HepG2 (cell line): Measurements from ENCODE around the gene TTLL8.
A peak's percentile ranks its signal among the peaks of the same experiment; 100 is the strongest.

Source experiments
- BCL3 ChIP-seq: sonication (generic); formaldehyde crosslinking; IDR thresholded peaks from 2 replicates; pipeline ENCODE4 v1.5.1; 2020; ENCODE audit warnings: mild to moderate bottlenecking, missing genetic modification reagents, moderate library complexity
- CTCF ChIP-seq: sonication (generic); formaldehyde crosslinking; IDR thresholded peaks from 2 replicates; pipeline ENCODE4 v1.5.0; 2020; ENCODE audit warnings: mild to moderate bottlenecking, missing genetic modification reagents, moderate library complexity
- MAF1 ChIP-seq: sonication (generic); formaldehyde crosslinking; IDR thresholded peaks from 2 replicates; pipeline ENCODE4 v1.5.0; 2020; ENCODE audit warnings: missing genetic modification reagents, borderline replicate concordance
- NCOA2 ChIP-seq: sonication (generic); formaldehyde crosslinking; IDR thresholded peaks from 2 replicates; pipeline ENCODE4 v1.8.0; 2022; ENCODE audit warnings: inconsistent platforms
- NPAS2 ChIP-seq: sonication (generic); formaldehyde crosslinking; IDR thresholded peaks from 2 replicates; pipeline ENCODE4 v1.8.0; 2022; ENCODE audit warnings: mild to moderate bottlenecking, missing genetic modification reagents, borderline replicate concordance
- PBX2 ChIP-seq: IDR thresholded peaks from 2 replicates; pipeline ENCODE4 v1.6.1; 2016; ENCODE audit warnings: control low read depth
- POLR2AphosphoS5 ChIP-seq: IDR thresholded peaks from 2 replicates; pipeline ENCODE4 v1.6.1; 2012; ENCODE audit warnings: low read depth, low read length
- SP1 ChIP-seq, 2 experiments: fragments of 450-650 bp in 1 of 2; sonication (generic) in 1 of 2; formaldehyde crosslinking in 1 of 2; IDR thresholded peaks; 2 replicates each; pipeline versions ENCODE4 v1.4.0 to v1.6.1; 2016 to 2020; ENCODE audit warnings: missing genetic modification reagents in 1 of 2
- TAF1 ChIP-seq: sonication (generic); formaldehyde crosslinking; IDR thresholded peaks from 2 replicates; pipeline ENCODE4 v1.4.0; 2020; ENCODE audit warnings: missing genetic modification reagents
- TRIM24 ChIP-seq: sonication (generic); formaldehyde crosslinking; IDR thresholded peaks from 2 replicates; pipeline ENCODE4 v1.8.0; 2022; ENCODE audit warnings: mild to moderate bottlenecking, missing genetic modification reagents
- ZBTB43 ChIP-seq: sonication (generic); formaldehyde crosslinking; conservative IDR thresholded peaks from 2 replicates; pipeline ENCODE4 v1.4.0; 2020; ENCODE audit warnings: missing genetic modification reagents
- ZNF530 ChIP-seq: sonication (generic); formaldehyde crosslinking; IDR thresholded peaks from 2 replicates; pipeline ENCODE4 v1.5.0; 2020; ENCODE audit warnings: low read depth, mild to moderate bottlenecking, missing genetic modification reagents
- TF ChIP-seq, protein P1 (sequence below): sonication (generic); formaldehyde crosslinking; IDR thresholded peaks from 2 replicates; pipeline ENCODE4 v1.9.0; 2021; ENCODE audit warnings: missing genetic modification reagents, borderline replicate concordance
- TF ChIP-seq, protein P2 (sequence below): sonication (generic); formaldehyde crosslinking; IDR thresholded peaks from 2 replicates; pipeline ENCODE4 v1.4.0; 2020; ENCODE audit warnings: missing genetic modification reagents

DNA sequence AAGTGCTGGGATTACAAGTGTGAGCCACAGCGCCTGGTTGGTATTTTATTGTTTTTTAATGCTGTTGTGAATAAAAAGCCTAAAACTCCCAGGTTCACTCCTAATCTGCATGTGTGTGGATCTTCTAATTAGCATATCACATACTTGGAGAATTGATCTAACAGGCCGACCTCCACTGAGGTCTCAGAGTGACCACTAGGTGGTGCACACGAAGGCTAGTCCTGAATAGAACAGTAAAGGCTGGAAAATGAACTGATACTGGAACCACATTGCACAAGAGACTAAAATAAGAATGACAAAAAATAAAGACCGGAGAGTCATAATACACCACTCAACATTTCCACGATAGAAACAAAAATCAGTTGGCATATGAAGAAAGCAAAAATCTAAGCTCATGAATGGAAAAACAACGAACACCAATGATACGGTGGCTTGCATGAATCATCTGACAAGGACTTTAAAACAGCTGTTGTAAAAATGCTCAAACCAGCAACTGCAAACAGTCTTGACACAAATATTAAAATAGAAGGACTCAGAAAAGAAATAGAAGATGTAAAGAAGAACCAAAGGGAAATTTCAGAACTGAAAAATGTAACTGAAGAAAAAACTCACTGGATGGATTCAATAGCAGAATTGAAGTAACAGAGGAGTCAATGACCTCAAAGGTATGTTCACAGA is 78.4 kb downstream of the TTLL8 start:
- TF ChIP-seq, protein P1, sequence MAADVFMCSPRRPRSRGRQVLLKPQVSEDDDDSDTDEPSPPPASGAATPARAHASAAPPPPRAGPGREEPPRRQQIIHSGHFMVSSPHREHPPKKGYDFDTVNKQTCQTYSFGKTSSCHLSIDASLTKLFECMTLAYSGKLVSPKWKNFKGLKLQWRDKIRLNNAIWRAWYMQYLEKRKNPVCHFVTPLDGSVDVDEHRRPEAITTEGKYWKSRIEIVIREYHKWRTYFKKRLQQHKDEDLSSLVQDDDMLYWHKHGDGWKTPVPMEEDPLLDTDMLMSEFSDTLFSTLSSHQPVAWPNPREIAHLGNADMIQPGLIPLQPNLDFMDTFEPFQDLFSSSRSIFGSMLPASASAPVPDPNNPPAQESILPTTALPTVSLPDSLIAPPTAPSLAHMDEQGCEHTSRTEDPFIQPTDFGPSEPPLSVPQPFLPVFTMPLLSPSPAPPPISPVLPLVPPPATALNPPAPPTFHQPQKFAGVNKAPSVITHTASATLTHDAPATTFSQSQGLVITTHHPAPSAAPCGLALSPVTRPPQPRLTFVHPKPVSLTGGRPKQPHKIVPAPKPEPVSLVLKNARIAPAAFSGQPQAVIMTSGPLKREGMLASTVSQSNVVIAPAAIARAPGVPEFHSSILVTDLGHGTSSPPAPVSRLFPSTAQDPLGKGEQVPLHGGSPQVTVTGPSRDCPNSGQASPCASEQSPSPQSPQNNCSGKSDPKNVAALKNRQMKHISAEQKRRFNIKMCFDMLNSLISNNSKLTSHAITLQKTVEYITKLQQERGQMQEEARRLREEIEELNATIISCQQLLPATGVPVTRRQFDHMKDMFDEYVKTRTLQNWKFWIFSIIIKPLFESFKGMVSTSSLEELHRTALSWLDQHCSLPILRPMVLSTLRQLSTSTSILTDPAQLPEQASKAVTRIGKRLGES (CRISPR knock-in tag): no peak
- peak; percentile 72 for TF ChIP-seq CTCF (CRISPR knock-in tag)
- TF ChIP-seq, protein P2, sequence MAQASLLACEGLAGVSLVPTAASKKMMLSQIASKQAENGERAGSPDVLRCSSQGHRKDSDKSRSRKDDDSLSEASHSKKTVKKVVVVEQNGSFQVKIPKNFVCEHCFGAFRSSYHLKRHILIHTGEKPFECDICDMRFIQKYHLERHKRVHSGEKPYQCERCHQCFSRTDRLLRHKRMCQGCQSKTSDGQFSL: no peak
- no peak for TF ChIP-seq BCL3
- no peak for TF ChIP-seq NCOA2 (CRISPR knock-in tag)
- TF ChIP-seq NPAS2: no peak
- TF ChIP-seq PBX2 (CRISPR knock-in tag): no peak
- no peak for TF ChIP-seq SP1 (IDR thresholded peaks at IDR 0.05)
- no peak for TF ChIP-seq SP1 (CRISPR knock-in tag; IDR thresholded peaks at IDR 0.05)
- TF ChIP-seq POLR2AphosphoS5: no peak
- no peak for TF ChIP-seq ZBTB43
- no peak for TF ChIP-seq ZNF530 (CRISPR knock-in tag)
- TF ChIP-seq TRIM24 (CRISPR knock-in tag): no peak
- no peak for TF ChIP-seq TAF1 (CRISPR knock-in tag)
- TF ChIP-seq MAF1 (CRISPR knock-in tag): no peak
